ENCODE data around the gene CDKAL1. TPM values are rescaled to one million over a fixed set of nuclear protein-coding genes. Genes with fewer than 3 reads are reported as not detected.
"Not testable (repeated sequence)": the region's sequence is repeated elsewhere in the genome, so short reads cannot be mapped to it uniquely, and the experiment has no call there.

CDKAL1 gene
- total RNA-seq, 4 donors from 2014 or later, result 13.5 to 21.2 (median 17.3) TPM

GRCh38 chr6:20724443-20725190 lies 190.4 kb downstream of the CDKAL1 start:
- no peaks in the 10 kb centered on the region for H3K27me3 ChIP-seq
- no peaks in the 10 kb centered on the region for H3K4me1 ChIP-seq
- WGBS, 2 donors, result 84 to 93% methylated on average over 6 of the region's 6 CpGs
- H3K36me3 ChIP-seq, result peaks cover 0 to 8% (median 0%) of the 10 kb centered on the region in 3 donors
- no peak for DNase-seq (ENCODE audit: low spot score in 2 of 2)
- H3K9me3 ChIP-seq, result no peaks in the 10 kb centered on the region
- no peak overlapping the region for H3K27ac ChIP-seq
- H3K4me3 ChIP-seq, result no peak overlapping the region
- TF ChIP-seq EP300 (IDR thresholded peaks at IDR 0.05) (no peak), POLR2A (IDR thresholded peaks at IDR 0.05) (no peak), CTCF (IDR thresholded peaks at IDR 0.05) (no peak)

GRCh38 chr6:20725235-20725634 lies 191.0 kb downstream of the CDKAL1 start:
- not testable (repeated sequence) for H3K27ac ChIP-seq; H3K9me3 ChIP-seq; H3K4me3 ChIP-seq; DNase-seq (ENCODE audit: low spot score in 2 of 2); H3K27me3 ChIP-seq; H3K4me1 ChIP-seq; H3K36me3 ChIP-seq
- WGBS, 2 donors, result 96 to 98% methylated on average over 3 of the region's 3 CpGs

GRCh38 chr6:20729086-20729485 lies 194.8 kb downstream of the CDKAL1 start:
- no peak for DNase-seq (ENCODE audit: low spot score in 2 of 2)
- no peaks in the 10 kb centered on the region for H3K9me3 ChIP-seq
- H3K27me3 ChIP-seq, result no peaks in the 10 kb centered on the region
- WGBS, 2 donors, result 90 to 100% methylated on average over 1 of the region's 1 CpG
- no peak overlapping the region for H3K4me3 ChIP-seq
- H3K27ac ChIP-seq, result no peak overlapping the region
- H3K4me1 ChIP-seq, result no peaks in the 10 kb centered on the region
- no peak for TF ChIP-seq CTCF (IDR thresholded peaks at IDR 0.05)
- no peak for TF ChIP-seq POLR2A (IDR thresholded peaks at IDR 0.05)
- no peak for TF ChIP-seq EP300 (IDR thresholded peaks at IDR 0.05)
- no peaks in the 10 kb centered on the region for H3K36me3 ChIP-seq

- not testable (repeated sequence) for H3K27ac ChIP-seq, H3K36me3 ChIP-seq
- 91% methylated on average over 8 of the region's 8 CpGs for WGBS, 2 donors
Measured at GRCh38 chr6:20732362-20732761, 198.1 kb downstream of the CDKAL1 start.

GRCh38 chr6:20732896-20733295 lies 198.6 kb downstream of the CDKAL1 start:
- Histone ChIP-seq H3K36me3 (no peaks in the 10 kb centered on the region), H3K27ac (no peak overlapping the region), H3K9me3 (no peaks in the 10 kb centered on the region), H3K4me1 (no peaks in the 10 kb centered on the region), H3K4me3 (no peak overlapping the region), H3K27me3 (no peaks in the 10 kb centered on the region)
- TF ChIP-seq CTCF (IDR thresholded peaks at IDR 0.05) (no peak), EP300 (IDR thresholded peaks at IDR 0.05) (no peak), POLR2A (IDR thresholded peaks at IDR 0.05) (no peak)
- no peak for DNase-seq (ENCODE audit: low spot score in 2 of 2)
- 67 to 70% methylated on average over 3 of the region's 3 CpGs for WGBS, 2 donors

More at GRCh38 chr6:20732362-20732761, 198.1 kb downstream of the CDKAL1 start:
- H3K4me1 ChIP-seq; H3K9me3 ChIP-seq; DNase-seq (ENCODE audit: low spot score in 2 of 2); H3K4me3 ChIP-seq; H3K27me3 ChIP-seq: not testable (repeated sequence)

GRCh38 chr6:20737912-20738311 lies 203.7 kb downstream of the CDKAL1 start:
- H3K4me1 ChIP-seq, result no peaks in the 10 kb centered on the region
- H3K27me3 ChIP-seq, result no peaks in the 10 kb centered on the region
- WGBS, 2 donors, result 92 to 93% methylated on average over 3 of the region's 3 CpGs
- DNase-seq (ENCODE audit: low spot score in 2 of 2), result no peak
- TF ChIP-seq CTCF (IDR thresholded peaks at IDR 0.05), result no peak
- no peak for TF ChIP-seq EP300 (IDR thresholded peaks at IDR 0.05)
- TF ChIP-seq POLR2A (IDR thresholded peaks at IDR 0.05), result no peak
- H3K9me3 ChIP-seq, result peaks cover 0 to 9% (median 0%) of the 10 kb centered on the region in 4 donors
- no peak overlapping the region for H3K27ac ChIP-seq
- H3K4me3 ChIP-seq, result no peak overlapping the region
- H3K36me3 ChIP-seq, result peaks cover 0 to 28% (median 0%) of the 10 kb centered on the region in 3 donors

Measured in tibial nerve (tissue), 4 donors.